Activated naive CD8-positive, alpha-beta T cell treated with anti-CD3 and anti-CD28 coated beads, Interleukin-2, amount 50 U/mL, for 24 hours (primary cell): ENCODE data around the gene TUBE1.
"Not testable (repeated sequence)": the region's sequence is repeated elsewhere in the genome, so short reads cannot be mapped to it uniquely, and the experiment has no call there.

Experiments used
- ATAC-seq: fragments of 150-1000 bp; cut with Tn5 transposase; one replicate; pipeline ENCODE4 v1.10.0; 2021
- DNase-seq: peaks from one replicate; pipeline ENCODE4 v3.0.0; 2021
- H3K27ac Mint-ChIP-seq: one replicate; pipeline ENCODE4 v1.8.0; 2021; ENCODE audit warnings: mild to moderate bottlenecking, mixed read lengths
- H3K27me3 Mint-ChIP-seq: one replicate; pipeline ENCODE4 v1.8.0; 2021; ENCODE audit warnings: mixed read lengths
- H3K36me3 Mint-ChIP-seq: one replicate; pipeline ENCODE4 v1.8.0; 2021; ENCODE audit warnings: low read depth, mixed read lengths
- H3K4me1 Mint-ChIP-seq: one replicate; pipeline ENCODE4 v1.8.0; 2021; ENCODE audit warnings: mixed read lengths
- H3K4me3 Mint-ChIP-seq: one replicate; pipeline ENCODE4 v1.8.0; 2021; ENCODE audit warnings: mild to moderate bottlenecking, moderate library complexity, mixed read lengths
- H3K9me3 Mint-ChIP-seq: one replicate; pipeline ENCODE4 v1.8.0; 2021; ENCODE audit warnings: mixed read lengths

The TUBE1 gene

GRCh38 chr6:112049996-112050395 is 37.3 kb downstream of the TUBE1 start:
- Mint-ChIP-seq H3K9me3 (no peaks in the 10 kb centered on the region), H3K27me3 (peaks cover 1% of the 10 kb centered on the region), H3K4me1 (peaks cover 1% of the 10 kb centered on the region), H3K4me3 (no peak overlapping the region), H3K27ac (no peak overlapping the region), H3K36me3 (no peaks in the 10 kb centered on the region)
- ATAC-seq = no peak
- DNase-seq = no peak

GRCh38 chr6:112049026-112049799 is 38.1 kb downstream of the TUBE1 start:
- H3K27me3 Mint-ChIP-seq = no peaks in the 10 kb centered on the region
- H3K9me3 Mint-ChIP-seq = no peaks in the 10 kb centered on the region
- H3K4me3 Mint-ChIP-seq = no peak overlapping the region
- H3K4me1 Mint-ChIP-seq = peaks cover 6% of the 10 kb centered on the region
- H3K27ac Mint-ChIP-seq = no peak overlapping the region
- H3K36me3 Mint-ChIP-seq = no peaks in the 10 kb centered on the region
- ATAC-seq (peak; percentile 75), DNase-seq (no peak)

GRCh38 chr6:112047523-112047922 is 39.8 kb downstream of the TUBE1 start:
- H3K36me3 Mint-ChIP-seq, H3K27ac Mint-ChIP-seq, H3K4me3 Mint-ChIP-seq, DNase-seq, H3K9me3 Mint-ChIP-seq, ATAC-seq, H3K27me3 Mint-ChIP-seq: not testable (repeated sequence)
- peaks cover 16% of the 10 kb centered on the region for H3K4me1 Mint-ChIP-seq

- H3K27ac Mint-ChIP-seq = no peak overlapping the region
- H3K36me3 Mint-ChIP-seq = no peaks in the 10 kb centered on the region
- no peak for DNase-seq
- H3K4me1 Mint-ChIP-seq = peaks cover 39% of the 10 kb centered on the region
- H3K27me3 Mint-ChIP-seq = no peaks in the 10 kb centered on the region
- H3K9me3 Mint-ChIP-seq = no peaks in the 10 kb centered on the region
- no peak overlapping the region for H3K4me3 Mint-ChIP-seq
- no peak for ATAC-seq
Measured at GRCh38 chr6:112044856-112045255, 42.4 kb downstream of the TUBE1 start.

GRCh38 chr6:112044196-112044595 is 43.1 kb downstream of the TUBE1 start:
- no peaks in the 10 kb centered on the region for H3K9me3 Mint-ChIP-seq
- H3K4me1 Mint-ChIP-seq = peaks cover 44% of the 10 kb centered on the region
- H3K4me3 Mint-ChIP-seq = peak overlapping the region; percentile 86
- H3K36me3 Mint-ChIP-seq = no peaks in the 10 kb centered on the region
- DNase-seq = no peak
- no peaks in the 10 kb centered on the region for H3K27me3 Mint-ChIP-seq
- ATAC-seq = no peak
- peak overlapping the region; percentile 94 for H3K27ac Mint-ChIP-seq

GRCh38 chr6:112043032-112044007 is 44.0 kb downstream of the TUBE1 start:
- H3K9me3 Mint-ChIP-seq = no peaks in the 10 kb centered on the region
- peaks cover 50% of the 10 kb centered on the region for H3K4me1 Mint-ChIP-seq
- ATAC-seq = peak; percentile 97
- no peaks in the 10 kb centered on the region for H3K36me3 Mint-ChIP-seq
- no peaks in the 10 kb centered on the region for H3K27me3 Mint-ChIP-seq
- H3K27ac Mint-ChIP-seq = peak overlapping the region; percentile 94
- H3K4me3 Mint-ChIP-seq = peak overlapping the region; percentile 86
- peak; percentile 95 for DNase-seq

- DNase-seq (no peak), ATAC-seq (no peak)
- Mint-ChIP-seq H3K9me3 (no peaks in the 10 kb centered on the region), H3K4me3 (no peak overlapping the region), H3K27me3 (no peaks in the 10 kb centered on the region), H3K4me1 (peaks cover 67% of the 10 kb centered on the region), H3K36me3 (peaks cover under 1% of the 10 kb centered on the region), H3K27ac (peak overlapping the region; percentile 94)
Measured at GRCh38 chr6:112041535-112041934, 45.7 kb downstream of the TUBE1 start.

GRCh38 chr6:112040956-112041355 is 46.3 kb downstream of the TUBE1 start:
- no peak overlapping the region for H3K4me3 Mint-ChIP-seq
- H3K36me3 Mint-ChIP-seq = peaks cover 2% of the 10 kb centered on the region
- no peak for DNase-seq
- H3K27ac Mint-ChIP-seq = peak overlapping the region; percentile 94
- H3K4me1 Mint-ChIP-seq = peaks cover 73% of the 10 kb centered on the region
- H3K9me3 Mint-ChIP-seq = no peaks in the 10 kb centered on the region
- no peaks in the 10 kb centered on the region for H3K27me3 Mint-ChIP-seq
- no peak for ATAC-seq

- DNase-seq (no peak), ATAC-seq (no peak)
- Mint-ChIP-seq H3K36me3 (peaks cover 2% of the 10 kb centered on the region), H3K9me3 (no peaks in the 10 kb centered on the region), H3K4me1 (peaks cover 84% of the 10 kb centered on the region), H3K4me3 (no peak overlapping the region), H3K27me3 (no peaks in the 10 kb centered on the region), H3K27ac (no peak overlapping the region)
Measured at GRCh38 chr6:112039431-112039770, 47.9 kb downstream of the TUBE1 start.

- no peaks in the 10 kb centered on the region for H3K27me3 Mint-ChIP-seq
- ATAC-seq = no peak
- H3K4me3 Mint-ChIP-seq = no peak overlapping the region
- H3K36me3 Mint-ChIP-seq = peaks cover 2% of the 10 kb centered on the region
- H3K4me1 Mint-ChIP-seq = peaks cover 84% of the 10 kb centered on the region
- no peak overlapping the region for H3K27ac Mint-ChIP-seq
- no peaks in the 10 kb centered on the region for H3K9me3 Mint-ChIP-seq
- DNase-seq = no peak
Measured at GRCh38 chr6:112038756-112039430, 48.4 kb downstream of the TUBE1 start.

GRCh38 chr6:112038268-112038667 is 49.0 kb downstream of the TUBE1 start:
- Mint-ChIP-seq H3K9me3 (no peaks in the 10 kb centered on the region), H3K27me3 (no peaks in the 10 kb centered on the region), H3K4me3 (no peak overlapping the region), H3K27ac (peak overlapping the region; percentile 65), H3K36me3 (peaks cover 2% of the 10 kb centered on the region), H3K4me1 (peaks cover 87% of the 10 kb centered on the region)
- DNase-seq (no peak), ATAC-seq (no peak)

GRCh38 chr6:112037783-112038216 is 49.5 kb downstream of the TUBE1 start:
- Mint-ChIP-seq H3K36me3 (peaks cover 2% of the 10 kb centered on the region), H3K9me3 (no peaks in the 10 kb centered on the region), H3K27me3 (no peaks in the 10 kb centered on the region), H3K4me3 (no peak overlapping the region), H3K27ac (peak overlapping the region; percentile 65), H3K4me1 (peaks cover 87% of the 10 kb centered on the region)
- ATAC-seq = peak; percentile 50
- DNase-seq = peak; percentile 45

GRCh38 chr6:112036088-112036637 is 51.1 kb downstream of the TUBE1 start:
- Mint-ChIP-seq H3K27ac (peak overlapping the region; percentile 96), H3K36me3 (peaks cover 2% of the 10 kb centered on the region), H3K27me3 (no peaks in the 10 kb centered on the region), H3K4me1 (peaks cover 87% of the 10 kb centered on the region), H3K4me3 (peak overlapping the region; percentile 53), H3K9me3 (no peaks in the 10 kb centered on the region)
- peak; percentile 48 for ATAC-seq
- no peak for DNase-seq

- Mint-ChIP-seq H3K27me3 (no peaks in the 10 kb centered on the region), H3K27ac (peak overlapping the region; percentile 96), H3K4me3 (no peak overlapping the region), H3K36me3 (peaks cover 2% of the 10 kb centered on the region), H3K4me1 (peaks cover 92% of the 10 kb centered on the region), H3K9me3 (no peaks in the 10 kb centered on the region)
- DNase-seq (no peak), ATAC-seq (no peak)
Measured at GRCh38 chr6:112034616-112034995, 52.7 kb downstream of the TUBE1 start.
